Stimulated activated CD4-positive, alpha-beta T cell treated with anti-CD3 and anti-CD28 coated beads, Interleukin-15, amount 100 ng/mL, for 48 hours (primary cell): ENCODE results near the gene PCIF1.
"Not testable (repeated sequence)": the region's sequence is repeated elsewhere in the genome, so short reads cannot be mapped to it uniquely, and the experiment has no call there.

Experiments used
- DNase-seq, 2 donors: peaks; one replicate each; pipeline ENCODE4 v3.0.0-alpha.2; 2020; ENCODE audit warnings: low read depth in 2 of 2

PCIF1 gene

DNA sequence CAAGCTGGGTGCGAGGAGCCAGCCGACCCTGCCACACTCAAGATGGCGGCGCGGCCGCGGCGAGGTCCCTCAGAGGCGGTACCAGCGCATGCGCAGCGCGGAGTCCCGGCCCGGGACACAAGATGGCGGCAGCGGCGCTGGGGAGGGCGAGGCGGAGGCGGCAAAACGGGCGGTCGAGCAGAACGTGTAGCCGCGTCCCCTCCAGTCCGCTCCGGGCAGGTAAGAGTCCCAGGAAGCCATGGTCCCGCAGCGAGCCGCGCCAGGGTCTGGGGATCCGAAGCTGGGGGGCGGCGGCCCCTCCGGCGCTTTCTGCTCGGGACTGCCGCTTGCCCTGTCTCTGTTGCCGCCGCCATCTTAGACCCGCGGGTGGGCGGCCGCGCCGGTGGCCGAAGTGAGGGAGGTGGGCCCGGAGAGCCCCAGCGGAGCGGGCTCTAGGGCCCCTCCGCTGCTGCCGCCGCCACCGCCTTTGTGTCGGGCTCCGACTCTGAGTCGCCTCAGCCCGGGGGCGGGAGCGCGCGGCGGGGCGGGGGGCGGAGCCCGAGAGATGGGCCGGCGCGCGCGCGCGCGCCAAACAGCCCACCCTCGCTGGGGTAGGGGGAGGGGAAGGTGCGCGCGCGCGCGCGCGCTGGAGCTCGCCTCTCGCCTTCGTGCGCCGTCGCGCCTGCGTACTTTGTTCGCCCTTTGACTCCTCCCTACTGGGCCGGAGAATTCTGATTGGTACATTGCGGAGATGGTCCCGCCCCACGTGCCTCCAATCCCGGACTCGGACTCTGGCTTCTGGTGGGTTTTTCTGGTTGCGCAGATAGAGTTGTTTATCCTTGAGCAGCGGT, at the start of gene PCIF1:
PCIF1 (plus strand) TSS at position 98 of the 830 bp plus-strand sequence. CDS start 4,317 bp downstream, outside the sequence.
- DNase-seq = peak; percentile 96 to 97

DNA sequence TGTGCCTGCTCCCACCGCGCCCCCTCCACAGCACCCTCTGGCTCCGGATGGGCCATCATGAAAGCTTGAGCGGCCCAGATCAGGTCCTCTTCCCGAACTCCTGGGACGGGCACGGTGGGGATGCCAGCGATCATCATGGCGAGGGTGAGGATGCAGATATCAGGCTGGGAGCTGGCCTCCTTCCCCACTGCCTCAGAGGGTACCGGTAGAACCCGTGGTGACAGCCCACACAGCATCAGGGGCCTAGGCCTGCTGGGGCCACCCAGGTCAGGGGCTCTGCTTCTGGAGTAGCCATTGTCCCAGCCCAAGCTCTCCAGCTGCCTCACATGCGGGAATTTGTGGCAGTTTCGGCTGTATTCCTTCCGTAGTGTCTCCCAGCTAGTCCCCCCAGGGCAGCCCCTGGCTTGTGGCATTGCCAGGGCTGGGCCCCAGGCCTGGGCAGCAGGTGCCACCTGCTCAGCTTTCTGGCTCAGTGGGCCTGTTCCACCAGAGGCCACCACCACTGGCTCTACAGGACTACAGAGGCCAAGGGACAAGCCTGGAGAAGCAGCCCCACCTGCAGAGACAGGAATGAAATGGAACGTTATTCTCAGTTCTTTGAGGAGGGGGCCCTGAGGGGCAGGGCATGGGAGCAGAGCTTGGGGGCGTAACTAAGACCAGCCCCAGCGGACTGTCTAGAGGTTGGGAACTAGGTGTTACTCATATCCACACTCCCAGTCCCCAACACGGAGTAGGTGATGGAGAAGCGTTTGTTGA, 47.7 kb upstream of the PCIF1 start:
- DNase-seq = no peak

DNA sequence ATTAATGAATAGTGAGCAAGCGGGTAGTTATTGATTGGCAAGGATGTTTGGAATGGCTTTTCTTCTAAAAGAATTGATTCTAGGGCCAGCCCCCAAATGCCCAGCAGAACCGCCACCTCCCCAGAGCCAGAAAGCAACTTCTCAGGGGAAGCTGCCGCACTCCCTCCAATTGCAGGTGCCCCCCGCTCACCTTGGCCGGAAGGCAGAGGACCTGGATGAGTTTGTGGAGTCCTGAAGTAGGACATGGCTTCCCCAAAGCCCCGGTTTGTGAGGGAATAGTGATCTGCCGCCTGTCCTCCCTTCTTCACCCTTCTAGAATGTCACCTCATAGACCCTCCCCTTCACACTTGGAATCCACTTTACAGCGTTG, 47.2 kb upstream of the PCIF1 start, which contains the start of gene SPATA25:
SPATA25 (minus strand) TSS at position 277 of the 370 bp plus-strand sequence; CDS start at position 245, 32 bp downstream.
- no peak for DNase-seq

DNA sequence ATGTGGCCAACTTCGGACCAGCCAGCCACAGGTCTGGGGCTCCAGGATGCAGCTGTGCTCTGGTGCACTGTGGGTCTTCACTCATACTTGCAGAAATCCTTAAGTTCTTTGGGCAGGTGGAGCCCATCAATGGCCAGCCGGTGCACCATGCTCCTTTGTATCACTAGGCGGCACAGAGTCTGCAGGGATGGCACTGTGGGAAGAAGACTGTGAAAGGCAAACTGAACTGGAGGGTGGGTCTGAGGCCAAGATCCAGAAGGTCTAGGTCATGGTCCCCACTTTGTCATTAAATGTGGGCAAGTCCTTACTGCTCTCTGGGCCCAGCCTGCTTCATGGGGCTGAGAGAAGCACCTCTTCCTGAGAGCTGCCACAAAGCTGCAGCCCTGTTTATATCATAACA, 45.8 kb upstream of the PCIF1 start:
- no peak for DNase-seq

DNA sequence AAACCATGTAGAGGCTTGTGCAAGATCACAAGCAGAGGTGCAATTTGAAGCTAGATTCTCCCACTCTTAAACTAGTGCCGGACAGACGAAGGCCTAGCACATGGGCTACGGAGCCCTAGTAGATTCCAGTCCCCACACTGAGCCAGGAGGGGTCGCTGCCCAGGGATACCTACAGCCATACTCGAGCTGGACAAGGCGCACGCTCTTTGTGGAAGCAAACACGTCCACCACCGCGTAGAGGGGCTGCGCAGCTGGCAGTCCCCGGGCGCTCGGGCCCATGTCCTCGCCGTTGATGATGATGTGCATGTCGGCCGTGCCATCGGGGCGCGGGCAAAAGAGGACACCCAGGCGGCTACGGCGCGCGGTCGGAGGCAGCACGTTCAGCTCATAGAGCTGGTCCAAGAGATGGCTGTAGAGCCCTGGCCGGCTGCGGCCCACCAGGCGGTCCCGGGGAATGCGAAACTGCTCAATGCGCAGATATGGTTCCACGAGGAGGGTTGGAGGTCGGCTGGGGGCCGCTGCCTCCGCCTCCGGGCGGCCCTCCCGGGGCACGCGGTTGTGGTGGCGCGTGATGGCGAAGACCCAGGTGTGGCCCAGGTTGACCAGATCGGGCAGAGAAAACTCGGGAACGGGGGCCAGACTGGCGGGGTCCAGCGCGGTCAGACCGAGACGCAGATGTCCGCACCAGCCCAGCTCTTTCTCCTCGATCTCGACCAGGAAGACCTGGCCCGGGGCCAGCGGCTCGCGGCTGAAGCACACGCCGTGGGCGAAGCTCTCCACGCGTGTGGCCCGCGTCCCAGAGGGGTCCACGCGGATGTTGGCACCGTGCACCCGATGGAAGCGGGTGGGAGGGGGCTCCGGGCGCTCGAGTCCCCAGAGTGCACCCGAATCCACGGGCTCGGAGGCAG, 44.2 kb upstream of the PCIF1 start:
- DNase-seq = peak in 1 of 2 donors; percentile 41

- DNase-seq = peak; percentile 77 to 83
These were observed 43.2 kb upstream of the PCIF1 start, which contains the start of the genes CTSA and NEURL2 for GRCh38 chr20:45890985-45891983. CTSA (plus strand) TSS chr20:45891335; CDS start chr20:45891569, 234 bp downstream. NEURL2 (minus strand) TSS chr20:45891208; CDS start chr20:45890991, 217 bp downstream.

- no peak for DNase-seq
These were observed 42.2 kb upstream of the PCIF1 start for GRCh38 chr20:45892049-45892825.

DNA sequence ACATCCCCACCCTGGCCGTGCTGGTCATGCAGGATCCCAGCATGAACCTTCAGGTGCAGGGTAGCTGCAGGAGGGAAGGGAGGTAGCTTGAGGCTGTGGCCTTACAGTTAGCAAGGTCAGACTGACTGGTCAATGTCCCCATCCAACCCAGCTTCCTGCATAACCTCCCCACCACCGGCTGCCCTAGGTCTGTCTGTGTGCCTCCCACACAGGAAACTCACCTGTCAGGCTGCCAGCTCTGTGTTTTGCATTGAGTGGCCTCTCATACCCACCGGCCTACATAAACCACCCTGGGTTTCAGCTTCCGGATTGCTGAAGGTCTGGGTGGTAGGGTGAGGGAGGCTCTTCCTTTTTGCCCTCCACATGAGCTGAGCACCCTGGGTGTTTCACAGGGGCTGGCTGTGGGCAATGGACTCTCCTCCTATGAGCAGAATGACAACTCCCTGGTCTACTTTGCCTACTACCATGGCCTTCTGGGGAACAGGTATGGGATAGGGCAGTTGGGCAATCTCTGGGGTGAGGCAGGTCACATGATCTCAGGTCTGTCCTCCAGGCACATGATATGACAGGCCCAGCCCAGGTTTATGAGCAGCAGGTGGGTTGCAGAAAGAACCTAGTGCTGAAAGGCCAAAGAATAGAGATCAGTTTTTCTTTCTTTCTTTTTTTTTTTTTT, 41.5 kb upstream of the PCIF1 start:
- DNase-seq = no peak

- no peak for DNase-seq
These were observed 40.7 kb upstream of the PCIF1 start for GRCh38 chr20:45893831-45894230.

GRCh38 chr20:45894797-45895196, 39.7 kb upstream of the PCIF1 start:
- no peak for DNase-seq

DNA sequence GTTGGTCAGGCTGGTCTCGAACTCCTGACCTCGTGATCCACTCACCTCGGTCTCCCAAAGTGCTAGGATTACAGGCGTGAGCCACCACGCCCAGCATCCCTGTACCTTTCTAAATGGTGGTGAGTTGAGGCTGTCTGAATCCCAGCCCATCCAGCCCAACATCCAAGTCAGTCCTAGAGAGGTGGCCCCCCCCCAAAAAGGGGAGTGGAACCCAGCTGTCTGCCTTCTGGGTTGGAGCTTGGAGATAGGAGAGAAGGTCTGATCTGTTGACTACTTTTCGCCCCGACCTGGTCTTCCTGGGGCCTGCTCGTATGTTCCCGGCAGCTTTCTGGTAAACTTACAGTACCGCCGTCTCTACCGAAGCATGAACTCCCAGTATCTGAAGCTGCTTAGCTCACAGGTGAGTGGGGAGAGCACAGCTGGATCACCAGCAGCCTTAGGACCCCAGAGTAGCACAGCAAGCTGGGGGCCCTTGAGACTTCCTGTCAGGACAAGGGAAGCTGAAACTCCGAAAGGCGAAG, 37.8 kb upstream of the PCIF1 start:
- DNase-seq = no peak

DNA sequence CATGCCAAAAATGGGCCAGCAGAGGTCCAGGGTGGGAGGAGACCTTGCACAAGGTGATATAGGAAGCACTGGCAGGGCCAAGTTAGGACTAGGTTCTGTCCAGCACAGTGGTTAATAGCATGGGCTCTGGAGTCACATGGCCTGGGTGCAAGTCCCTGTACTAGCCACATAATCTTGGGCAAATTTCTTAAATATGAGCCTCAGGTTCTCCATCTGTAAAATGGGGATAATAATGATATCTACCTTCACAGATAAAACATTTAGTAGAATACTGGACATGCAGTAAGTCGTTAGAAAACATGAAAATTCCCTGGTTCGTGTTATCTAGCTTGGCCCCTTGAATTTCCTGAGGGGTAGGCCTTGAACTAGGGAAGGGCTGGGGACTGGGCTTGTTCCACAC, 37.2 kb upstream of the PCIF1 start:
- DNase-seq = no peak

DNA sequence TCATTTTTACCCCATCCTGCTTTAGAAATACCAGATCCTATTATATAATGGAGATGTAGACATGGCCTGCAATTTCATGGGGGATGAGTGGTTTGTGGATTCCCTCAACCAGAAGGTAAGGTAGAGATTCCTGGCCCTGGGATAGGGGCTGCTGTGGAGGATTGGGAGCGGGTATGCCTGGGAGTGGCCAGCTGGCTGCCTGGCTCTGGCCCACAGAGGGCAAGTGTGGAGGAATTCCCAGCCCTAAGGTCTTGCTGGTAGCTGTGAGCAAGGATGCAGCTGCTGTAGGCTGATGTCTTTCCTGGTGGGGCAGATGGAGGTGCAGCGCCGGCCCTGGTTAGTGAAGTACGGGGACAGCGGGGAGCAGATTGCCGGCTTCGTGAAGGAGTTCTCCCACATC, 36.8 kb upstream of the PCIF1 start:
- no peak for DNase-seq

DNA sequence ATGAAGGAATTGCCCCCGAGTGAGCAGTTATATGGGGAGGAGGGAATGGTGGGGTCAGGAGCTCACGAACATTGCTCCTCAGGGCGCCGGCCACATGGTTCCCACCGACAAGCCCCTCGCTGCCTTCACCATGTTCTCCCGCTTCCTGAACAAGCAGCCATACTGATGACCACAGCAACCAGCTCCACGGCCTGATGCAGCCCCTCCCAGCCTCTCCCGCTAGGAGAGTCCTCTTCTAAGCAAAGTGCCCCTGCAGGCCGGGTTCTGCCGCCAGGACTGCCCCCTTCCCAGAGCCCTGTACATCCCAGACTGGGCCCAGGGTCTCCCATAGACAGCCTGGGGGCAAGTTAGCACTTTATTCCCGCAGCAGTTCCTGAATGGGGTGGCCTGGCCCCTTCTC, 36.2 kb upstream of the PCIF1 start:
- DNase-seq = no peak

- no peak for DNase-seq
These were observed 35.2 kb upstream of the PCIF1 start for GRCh38 chr20:45899046-45899835.

- DNase-seq = not testable (repeated sequence)
These were observed 33.2 kb upstream of the PCIF1 start for GRCh38 chr20:45901332-45901731.

GRCh38 chr20:45902199-45902701, 32.2 kb upstream of the PCIF1 start:
- DNase-seq = no peak
